H1 (cell line): ENCODE results near the gene FKBP5. TPM values are rescaled to one million over a fixed set of nuclear protein-coding genes. Genes with fewer than 3 reads are reported as not detected.

Experiments
- GABPA ChIP-seq: IDR thresholded peaks from 2 replicates; pipeline ENCODE4 v1.6.1; 2011; ENCODE audit warnings: mild to moderate bottlenecking, low read length, moderate library complexity, borderline replicate concordance; ENCODE audit not compliant: insufficient read depth
- RNF2 ChIP-seq: fragments of 200-900, 300-1000 bp; sonication (generic); IDR thresholded peaks from 2 replicates; pipeline ENCODE4 v1.7.1; 2016; ENCODE audit warnings: borderline replicate concordance, low read depth, mild to moderate bottlenecking, antibody characterized with exemption, low read length; ENCODE audit not compliant: poor library complexity, severe bottlenecking; ENCODE audit errors: missing control alignments
- YY1 ChIP-seq: IDR thresholded peaks from 2 replicates; pipeline ENCODE4 v1.6.1; 2011; ENCODE audit warnings: low read depth, mild to moderate bottlenecking, low read length
- polyA plus RNA-seq, 7 experiments: library from polyadenylated mRNA; depleted of rRNA in 3 of 7; stranded (reverse) in 5 of 7; unstranded in 2 of 7; fragments of >200 nt in 5 of 7; fragments of 200-250 nt in 2 of 7; gene quantifications; 1 replicate in 5 of 7; 2 replicates in 1 of 7; 4 replicates in 1 of 7; pipeline versions ENCODE4 v1.2.1 to v1.2.3, GENCODE V29; 2011 to 2013; ENCODE audit warnings: missing spikeins in 2 of 7, mixed read lengths in 2 of 7
- total RNA-seq: library from RNA; stranded (reverse); fragmentation: NEBNext Ultra II Directional; extraction: Animal tissue kit (Norgen Biotek cat#: 25700); gene quantifications from 2 replicates; pipeline ENCODE4 v1.2.1, GENCODE V29; 2021
- TF ChIP-seq, protein P1 (sequence below): IDR thresholded peaks from 2 replicates; pipeline ENCODE4 v1.6.1; 2012; ENCODE audit warnings: inconsistent platforms

FKBP5 gene
- total and polyA plus RNA-seq, 2 of the 8 experiments (the other 6 are each of a cell fraction or from before 2014, with no cell fraction given) = 14.3 to 40.4 TPM

DNA sequence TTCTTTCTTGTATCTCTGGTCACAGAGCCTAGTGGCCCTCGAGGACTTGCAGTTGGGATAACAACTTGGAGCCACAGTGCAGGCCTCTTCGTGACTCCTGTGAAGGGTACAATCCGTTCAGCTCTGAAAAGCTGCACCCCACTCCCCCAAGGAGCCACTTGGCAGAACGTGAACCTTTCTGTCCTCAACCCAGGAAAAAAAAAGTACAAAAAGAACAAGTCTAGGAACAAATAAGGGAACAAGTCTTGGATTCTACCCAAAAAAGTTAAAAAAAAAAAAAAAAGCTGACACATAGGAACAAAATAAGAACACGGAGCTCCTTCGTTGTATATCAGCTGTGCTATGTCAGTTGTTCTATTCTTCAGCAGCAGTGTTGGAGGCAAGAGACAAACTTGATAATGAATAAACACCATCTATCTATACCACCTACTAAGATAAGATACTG, 98.1 kb downstream of the FKBP5 start (continued):
- no peak for TF ChIP-seq RNF2
- no peak for TF ChIP-seq YY1
- TF ChIP-seq, protein P1, sequence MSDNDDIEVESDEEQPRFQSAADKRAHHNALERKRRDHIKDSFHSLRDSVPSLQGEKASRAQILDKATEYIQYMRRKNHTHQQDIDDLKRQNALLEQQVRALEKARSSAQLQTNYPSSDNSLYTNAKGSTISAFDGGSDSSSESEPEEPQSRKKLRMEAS = no peak
- no peak for TF ChIP-seq GABPA
